Jurkat, Clone E6-1 (cell line): ENCODE results near the gene DUSP14.

ENCODE experiments used
- DNase-seq: peaks from one replicate; pipeline ENCODE4 v3.0.0-alpha.2; 2011; ENCODE audit warnings: low read depth, low spot score
- H3K4me3 ChIP-seq: 2 replicates; pipeline ENCODE4 v1.5.1; 2011; ENCODE audit warnings: mild to moderate bottlenecking, low read length, control low read depth, moderate library complexity

The DUSP14 gene

GRCh38 chr17:37545486-37545885 is 55.8 kb downstream of the DUSP14 start:
- DNase-seq = no peak
- no peak overlapping the region for H3K4me3 ChIP-seq

GRCh38 chr17:37546302-37546701 is 56.6 kb downstream of the DUSP14 start:
- no peak for DNase-seq
- no peak overlapping the region for H3K4me3 ChIP-seq

- no peak overlapping the region for H3K4me3 ChIP-seq
- DNase-seq = no peak
Measured at GRCh38 chr17:37547986-37548385, 58.3 kb downstream of the DUSP14 start.

GRCh38 chr17:37551788-37552187 is 62.1 kb downstream of the DUSP14 start:
- no peak for DNase-seq
- no peak overlapping the region for H3K4me3 ChIP-seq

GRCh38 chr17:37553401-37553966 is 63.8 kb downstream of the DUSP14 start:
- no peak for DNase-seq
- H3K4me3 ChIP-seq = no peak overlapping the region

- no peak for DNase-seq
- H3K4me3 ChIP-seq = no peak overlapping the region
Measured at GRCh38 chr17:37555386-37555785, 65.7 kb downstream of the DUSP14 start.

- no peak for DNase-seq
- H3K4me3 ChIP-seq = no peak overlapping the region
Measured at GRCh38 chr17:37557482-37557881, 67.8 kb downstream of the DUSP14 start.

- no peak for DNase-seq
- H3K4me3 ChIP-seq = no peak overlapping the region
Measured at GRCh38 chr17:37558299-37558698, 68.6 kb downstream of the DUSP14 start.

- no peak for DNase-seq
- H3K4me3 ChIP-seq = no peak overlapping the region
Measured at GRCh38 chr17:37562016-37562745, 72.5 kb downstream of the DUSP14 start.
